ENCODE results near the gene FIGNL2. TPM values are rescaled to one million over a fixed set of nuclear protein-coding genes. Genes with fewer than 3 reads are reported as not detected.
"Not testable (repeated sequence)": the region's sequence is repeated elsewhere in the genome, so short reads cannot be mapped to it uniquely, and the experiment has no call there.

FIGNL2 gene
- total RNA-seq, 2 experiments from 2014 or later: 0.29 to 0.40 TPM

GRCh38 chr12:51885294-51886020 is 36.9 kb upstream of the FIGNL2 start:
- not testable (repeated sequence) for DNase-seq, H3K4me3 Mint-ChIP-seq, H3K36me3 Mint-ChIP-seq, H3K9me3 Mint-ChIP-seq, H3K4me1 Mint-ChIP-seq, H3K27me3 Mint-ChIP-seq
- peak overlapping the region; percentile 84 for H3K27ac Mint-ChIP-seq

GRCh38 chr12:51884676-51885229 is 36.2 kb upstream of the FIGNL2 start:
- Mint-ChIP-seq H3K4me1 (peaks cover 9% of the 10 kb centered on the region), H3K27me3 (no peaks in the 10 kb centered on the region), H3K9me3 (peaks cover 7% of the 10 kb centered on the region), H3K4me3 (no peak overlapping the region), H3K36me3 (no peaks in the 10 kb centered on the region), H3K27ac (no peak overlapping the region)
- DNase-seq: no peak

- no peak overlapping the region for H3K4me3 Mint-ChIP-seq
- DNase-seq: no peak
- no peaks in the 10 kb centered on the region for H3K36me3 Mint-ChIP-seq
- peaks cover 7% of the 10 kb centered on the region for H3K9me3 Mint-ChIP-seq
- peaks cover 9% of the 10 kb centered on the region for H3K4me1 Mint-ChIP-seq
- no peak overlapping the region for H3K27ac Mint-ChIP-seq
- H3K27me3 Mint-ChIP-seq: no peaks in the 10 kb centered on the region
These were observed 35.6 kb upstream of the FIGNL2 start for GRCh38 chr12:51883998-51884675.

GRCh38 chr12:51883295-51883694 is 34.8 kb upstream of the FIGNL2 start:
- Mint-ChIP-seq H3K27ac (no peak overlapping the region), H3K4me3 (no peak overlapping the region), H3K4me1 (peaks cover 9% of the 10 kb centered on the region), H3K9me3 (peaks cover 7% of the 10 kb centered on the region), H3K27me3 (no peaks in the 10 kb centered on the region), H3K36me3 (no peaks in the 10 kb centered on the region)
- DNase-seq: no peak

GRCh38 chr12:51879102-51879501 is 30.6 kb upstream of the FIGNL2 start:
- Mint-ChIP-seq H3K4me3 (no peak overlapping the region), H3K4me1 (no peaks in the 10 kb centered on the region), H3K9me3 (no peaks in the 10 kb centered on the region), H3K27me3 (peaks cover 2% of the 10 kb centered on the region), H3K27ac (no peak overlapping the region), H3K36me3 (no peaks in the 10 kb centered on the region)
- no peak for DNase-seq

- Mint-ChIP-seq H3K9me3 (no peaks in the 10 kb centered on the region), H3K36me3 (no peaks in the 10 kb centered on the region), H3K4me3 (no peak overlapping the region), H3K4me1 (peaks cover 10% of the 10 kb centered on the region), H3K27me3 (peaks cover 23% of the 10 kb centered on the region), H3K27ac (no peak overlapping the region)
- no peak for DNase-seq
These were observed 26.0 kb upstream of the FIGNL2 start for GRCh38 chr12:51874486-51874885.

GRCh38 chr12:51874000-51874399 is 25.5 kb upstream of the FIGNL2 start:
- no peaks in the 10 kb centered on the region for H3K36me3 Mint-ChIP-seq
- no peak for DNase-seq
- peaks cover 10% of the 10 kb centered on the region for H3K4me1 Mint-ChIP-seq
- no peaks in the 10 kb centered on the region for H3K9me3 Mint-ChIP-seq
- no peak overlapping the region for H3K4me3 Mint-ChIP-seq
- no peak overlapping the region for H3K27ac Mint-ChIP-seq
- peaks cover 25% of the 10 kb centered on the region for H3K27me3 Mint-ChIP-seq

GRCh38 chr12:51873251-51873994 is 24.9 kb upstream of the FIGNL2 start:
- H3K9me3 Mint-ChIP-seq: no peaks in the 10 kb centered on the region
- H3K27ac Mint-ChIP-seq: no peak overlapping the region
- peaks cover 31% of the 10 kb centered on the region for H3K27me3 Mint-ChIP-seq
- peaks cover 10% of the 10 kb centered on the region for H3K4me1 Mint-ChIP-seq
- H3K36me3 Mint-ChIP-seq: no peaks in the 10 kb centered on the region
- H3K4me3 Mint-ChIP-seq: no peak overlapping the region
- no peak for DNase-seq

GRCh38 chr12:51872689-51872981 is 24.1 kb upstream of the FIGNL2 start:
- H3K4me3 Mint-ChIP-seq: no peak overlapping the region
- no peaks in the 10 kb centered on the region for H3K9me3 Mint-ChIP-seq
- H3K27me3 Mint-ChIP-seq: peaks cover 37% of the 10 kb centered on the region

GRCh38 chr12:51871918-51872688 is 23.6 kb upstream of the FIGNL2 start:
- H3K27me3 Mint-ChIP-seq: peaks cover 42% of the 10 kb centered on the region
- H3K36me3 Mint-ChIP-seq: no peaks in the 10 kb centered on the region
- H3K4me3 Mint-ChIP-seq: no peak overlapping the region
- peaks cover 11% of the 10 kb centered on the region for H3K4me1 Mint-ChIP-seq
- H3K27ac Mint-ChIP-seq: no peak overlapping the region
- no peaks in the 10 kb centered on the region for H3K9me3 Mint-ChIP-seq
- DNase-seq: no peak

More at GRCh38 chr12:51872689-51872981, 24.1 kb upstream of the FIGNL2 start:
- peaks cover 11% of the 10 kb centered on the region for H3K4me1 Mint-ChIP-seq
- no peaks in the 10 kb centered on the region for H3K36me3 Mint-ChIP-seq
- no peak overlapping the region for H3K27ac Mint-ChIP-seq
- no peak for DNase-seq

- no peak overlapping the region for H3K27ac Mint-ChIP-seq
- H3K4me3 Mint-ChIP-seq: no peak overlapping the region
- peaks cover 11% of the 10 kb centered on the region for H3K4me1 Mint-ChIP-seq
- peaks cover 45% of the 10 kb centered on the region for H3K27me3 Mint-ChIP-seq
- no peaks in the 10 kb centered on the region for H3K36me3 Mint-ChIP-seq
- DNase-seq: no peak
- H3K9me3 Mint-ChIP-seq: no peaks in the 10 kb centered on the region
These were observed 22.6 kb upstream of the FIGNL2 start for GRCh38 chr12:51871126-51871525.

GRCh38 chr12:51870504-51870903 is 22.0 kb upstream of the FIGNL2 start:
- Mint-ChIP-seq H3K36me3 (no peaks in the 10 kb centered on the region), H3K4me3 (no peak overlapping the region), H3K4me1 (peaks cover 11% of the 10 kb centered on the region), H3K9me3 (no peaks in the 10 kb centered on the region), H3K27ac (no peak overlapping the region), H3K27me3 (peaks cover 51% of the 10 kb centered on the region)
- DNase-seq: no peak

GRCh38 chr12:51869931-51870330 is 21.4 kb upstream of the FIGNL2 start:
- DNase-seq: no peak
- H3K27me3 Mint-ChIP-seq: peaks cover 57% of the 10 kb centered on the region
- peaks cover 11% of the 10 kb centered on the region for H3K4me1 Mint-ChIP-seq
- H3K27ac Mint-ChIP-seq: no peak overlapping the region
- H3K36me3 Mint-ChIP-seq: no peaks in the 10 kb centered on the region
- H3K9me3 Mint-ChIP-seq: no peaks in the 10 kb centered on the region
- H3K4me3 Mint-ChIP-seq: no peak overlapping the region

- Mint-ChIP-seq H3K9me3 (no peaks in the 10 kb centered on the region), H3K27me3 (peaks cover 62% of the 10 kb centered on the region)
These were observed 21.0 kb upstream of the FIGNL2 start for GRCh38 chr12:51869496-51869865.

More at GRCh38 chr12:51869496-51869865, 21.0 kb upstream of the FIGNL2 start:
- Mint-ChIP-seq H3K27ac (no peak overlapping the region), H3K4me1 (peaks cover 11% of the 10 kb centered on the region), H3K36me3 (no peaks in the 10 kb centered on the region), H3K4me3 (no peak overlapping the region)
- DNase-seq: no peak
